ENCODE results near the gene HDAC1. TPM values are rescaled to one million over a fixed set of nuclear protein-coding genes. Genes with fewer than 3 reads are reported as not detected.

HDAC1 gene
- total and polyA plus RNA-seq, 2 of the 13 experiments (the other 11 are each of a cell fraction or from before 2014, with no cell fraction given): 93.5 to 189 TPM

- TF ChIP-seq SNAPC4 (CRISPR knock-in tag; IDR thresholded peaks at IDR 0.05): no peak; the same call in 1 of the 2 replicates
- TF ChIP-seq THAP7 (CRISPR knock-in tag; IDR thresholded peaks at IDR 0.05): no peak
- no peak for TF ChIP-seq NAIF1 (CRISPR knock-in tag; IDR thresholded peaks at IDR 0.05; ENCODE audit: borderline replicate concordance)
- TF ChIP-seq ZBTB1 (CRISPR knock-in tag; IDR thresholded peaks at IDR 0.05; ENCODE audit: borderline replicate concordance): no peak
- TF ChIP-seq AKAP8 (CRISPR knock-in tag; IDR thresholded peaks at IDR 0.05): no peak
- no peak; the same call in 1 of the 2 replicates for TF ChIP-seq ZBTB7B (CRISPR knock-in tag; IDR thresholded peaks at IDR 0.05)
- TF ChIP-seq PITX1 (CRISPR knock-in tag; IDR thresholded peaks at IDR 0.05): no peak; the same call in 1 of the 2 replicates
- no peak for TF ChIP-seq ZNF335 (CRISPR knock-in tag; IDR thresholded peaks at IDR 0.05)
- no peak for TF ChIP-seq ZNF691 (CRISPR knock-in tag; IDR thresholded peaks at IDR 0.05; ENCODE audit: borderline replicate concordance, low read depth)
- TF ChIP-seq MBNL3 (CRISPR knock-in tag; conservative IDR thresholded peaks at IDR 0.05): no peak
- TF ChIP-seq ZBTB34 (CRISPR knock-in tag; IDR thresholded peaks at IDR 0.05): peak; percentile 71; the same call in 1 of the 2 replicates
- peak; percentile 28; the same call in 1 of the 2 replicates for TF ChIP-seq ZIK1 (CRISPR knock-in tag; IDR thresholded peaks at IDR 0.05; ENCODE audit: borderline replicate concordance, low read depth)
- no peak for TF ChIP-seq CEBPB (IDR thresholded peaks at IDR 0.05; ENCODE audit: borderline replicate concordance, low read depth, low read length)
- TF ChIP-seq IKZF4 (CRISPR knock-in tag; IDR thresholded peaks at IDR 0.05; ENCODE audit: borderline replicate concordance, low read depth, not compliant biosample characterization): no peak
- TF ChIP-seq SMARCE1 (IDR thresholded peaks at IDR 0.05; ENCODE audit: borderline replicate concordance): no peak
- no peak; the same call in 1 of the 2 replicates for TF ChIP-seq SOX13 (IDR thresholded peaks at IDR 0.05)
- TF ChIP-seq SOX13 (CRISPR knock-in tag; conservative IDR thresholded peaks at IDR 0.05 in 1 of 2, IDR thresholded peaks at IDR 0.05 in 1 of 2): peak in 1 of 2 experiments; percentile 57; a peak in 2 of 4 replicates
- 0 out of 2 replicates have a peak, but pooled peaks have one; percentile 18 for TF ChIP-seq ZNF639 (CRISPR knock-in tag; conservative IDR thresholded peaks at IDR 0.05)
- no peak for TF ChIP-seq ZFP82 (CRISPR knock-in tag; IDR thresholded peaks at IDR 0.05; ENCODE audit: borderline replicate concordance)
Observed at GRCh38 chr1:32351399-32352238, 59.7 kb downstream of the HDAC1 start (continued).

Measured in HepG2 (cell line).